Measurements from ENCODE around the gene CYLD.

The CYLD gene

DNA sequence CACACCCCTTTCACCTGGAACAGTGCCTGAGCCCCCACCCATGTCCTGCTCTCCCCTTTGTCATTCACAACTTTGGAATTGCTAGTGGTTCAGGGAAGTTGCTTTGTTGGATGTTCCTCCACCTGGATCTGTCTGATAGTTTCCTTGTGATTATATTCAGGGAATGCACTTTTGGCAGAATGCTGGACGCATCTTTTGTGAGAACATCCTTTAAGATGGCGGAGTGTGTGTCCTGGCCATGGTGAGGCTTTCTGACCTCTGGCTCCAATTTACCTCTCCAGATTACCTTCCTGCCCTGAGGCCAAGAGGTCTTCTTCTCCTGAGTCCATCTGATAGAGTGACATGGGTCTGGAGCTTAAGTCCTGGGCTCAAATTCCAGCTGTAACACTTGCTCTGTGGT is 104.6 kb downstream of the CYLD start:
- DNase-seq (ENCODE audit: low read depth), result no peak

DNA sequence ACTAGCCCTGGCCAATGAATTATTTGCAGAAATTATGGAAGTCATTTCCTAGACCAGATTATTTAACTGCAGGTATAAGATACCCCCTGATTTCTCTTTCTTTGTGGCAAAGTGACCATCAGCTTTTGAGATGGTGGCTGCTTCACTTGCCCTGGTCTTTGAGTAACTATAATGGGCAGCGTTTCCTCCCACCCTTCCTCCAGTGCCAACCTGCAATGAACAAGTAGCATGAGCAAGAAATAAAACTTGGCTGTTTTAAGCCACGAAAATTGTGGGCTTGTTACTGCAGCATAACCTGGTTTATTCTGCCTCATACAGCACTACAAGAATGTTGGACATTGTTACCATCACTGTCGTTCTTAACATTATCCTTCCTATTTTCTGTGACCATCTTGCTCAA is 105.3 kb downstream of the CYLD start:
- DNase-seq (ENCODE audit: low read depth), result no peak

GRCh38 chr16:50848755-50849514 is 107.0 kb downstream of the CYLD start:
- no peak for DNase-seq (ENCODE audit: low read depth)

Data from activated T-cell treated with anti-CD3 and anti-CD28 coated beads for 24 hours (primary cell).